ENCODE results near the gene SLFN13. TPM values are rescaled to one million over a fixed set of nuclear protein-coding genes. Genes with fewer than 3 reads are reported as not detected.
"Not testable (repeated sequence)": the region's sequence is repeated elsewhere in the genome, so short reads cannot be mapped to it uniquely, and the experiment has no call there.

Gene SLFN13
- total RNA-seq, 2 experiments from 2014 or later: 23.3 to 24.3 TPM

DNA sequence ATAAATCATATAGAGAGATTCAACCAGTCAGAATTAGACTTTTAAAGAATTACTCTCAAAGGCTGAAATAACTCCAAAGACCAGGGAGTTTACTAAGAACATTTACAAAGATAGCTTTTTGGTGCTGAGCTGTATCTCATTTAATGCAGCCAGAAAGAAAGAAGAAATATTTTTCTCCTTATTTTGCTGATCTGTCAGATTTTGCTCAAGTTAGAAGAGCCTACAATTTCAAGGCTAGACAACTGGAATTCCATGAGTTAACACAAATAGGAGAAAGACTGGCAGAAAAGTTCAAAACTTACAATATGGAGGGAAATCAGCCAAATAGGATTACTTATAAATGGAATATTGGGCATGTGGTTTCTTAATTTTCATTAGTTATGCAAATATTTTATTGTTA lies 10.1 kb downstream of the SLFN13 start:
- ChIA-PET CTCF (no interaction called here), POLR2A (no interaction called here)

DNA sequence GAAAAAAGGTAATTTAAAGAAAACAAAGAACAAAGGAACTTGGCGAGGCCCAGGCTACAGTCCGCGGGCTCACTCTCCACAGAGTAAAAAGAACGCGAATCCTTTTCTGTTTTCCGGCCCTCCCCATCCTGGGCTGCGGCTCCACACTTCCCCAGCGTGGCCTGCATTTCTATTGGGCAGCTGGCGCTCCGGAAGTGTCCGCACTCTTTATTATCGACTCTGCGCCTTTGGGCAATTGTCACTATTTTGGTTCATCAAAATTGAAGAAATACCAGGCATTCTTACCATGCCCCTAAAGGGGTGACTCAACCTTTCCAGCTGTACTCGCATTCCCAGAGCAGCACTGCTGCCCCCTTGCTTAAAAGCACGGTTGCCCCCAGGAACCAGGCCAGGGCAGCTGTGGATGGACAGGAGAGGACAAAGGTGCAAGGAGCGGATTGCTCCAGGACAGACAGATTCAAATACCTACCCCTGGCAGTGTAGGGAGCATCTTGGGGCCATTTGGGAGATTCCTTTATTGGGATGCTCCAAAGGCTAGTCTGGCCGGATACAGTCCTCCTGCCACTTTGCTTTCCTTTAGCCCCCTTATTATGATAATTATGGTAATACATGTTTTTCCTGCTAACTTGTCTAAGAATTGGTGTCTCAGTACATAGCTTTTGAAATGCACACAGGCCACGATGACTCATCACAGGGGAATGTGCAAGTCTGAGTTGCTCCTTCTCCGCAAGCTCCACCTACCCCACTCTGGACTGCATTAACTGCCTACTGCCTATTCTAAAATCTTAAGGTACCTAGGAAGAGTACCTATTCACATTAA lies 15.3 kb downstream of the SLFN13 start:
- ChIA-PET POLR2A (interaction anchor here (1.3 to 1.8 kb wide), 4 partner anchors 15 to 120 kb away, joined by 3 to 5 read pairs (median 4); partner anchors contain the start of genes SLFN11 and SLFN13), CTCF (interaction anchor here (0.8 to 1.4 kb wide), 5 partner anchors 8 to 120 kb away, joined by 3 to 6 read pairs (median 3); partner anchors contain the start of gene SLFN13)

DNA sequence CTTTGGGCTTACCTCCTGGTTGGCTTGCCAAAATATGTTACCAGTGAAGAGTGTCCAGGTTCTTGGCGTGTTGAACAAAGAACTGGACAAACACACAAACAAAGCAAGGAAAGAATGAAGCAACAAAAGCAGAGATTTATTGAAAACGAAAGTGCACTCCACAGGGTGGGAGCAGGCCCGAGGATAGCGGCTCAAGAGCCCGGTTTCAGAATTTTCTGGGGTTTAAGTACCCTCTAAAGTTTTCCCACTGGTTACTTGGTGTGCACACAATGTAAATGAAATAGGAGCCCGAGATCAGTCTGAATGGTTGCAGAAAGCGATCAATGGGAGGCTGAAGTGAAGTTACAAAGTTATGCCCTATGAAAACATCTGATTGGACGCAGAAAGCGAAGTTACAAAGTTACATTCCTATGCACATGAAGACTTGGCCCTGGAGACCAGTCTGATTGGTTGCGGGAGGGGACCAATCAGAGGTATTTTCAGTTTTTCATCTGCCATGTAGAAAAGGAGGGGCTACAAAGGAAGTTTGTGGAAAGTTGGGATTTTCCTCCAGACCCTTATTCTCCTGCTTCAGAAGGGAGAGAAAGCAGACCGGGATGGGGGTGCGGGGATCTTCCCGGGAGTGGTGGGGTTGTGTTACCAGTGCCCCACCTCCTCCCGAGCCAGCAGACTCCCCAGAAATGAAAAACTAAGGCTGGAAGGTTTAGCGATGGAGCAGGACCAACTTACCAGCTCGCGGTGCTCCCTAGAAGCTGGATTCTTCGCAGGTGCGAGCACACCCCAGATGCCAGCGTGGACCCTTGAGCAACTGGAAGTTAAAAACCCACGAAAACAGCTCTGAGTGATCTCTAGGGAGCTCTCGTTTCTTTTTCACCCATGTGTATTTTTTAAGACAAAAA lies 16.1 kb downstream of the SLFN13 start, which contains the start of gene SLFN12:
Gene SLFN12, minus strand, starts transcription at position 325 of the 899 bp plus-strand sequence. CDS start 9,472 bp downstream, outside the sequence.
- ChIA-PET POLR2A (interaction anchor here (1.4 to 1.8 kb wide), 3 partner anchors 16 to 119 kb away, joined by 4 to 5 read pairs (median 5); partner anchors contain the start of genes SLFN11 and SLFN13), CTCF (interaction anchor here (0.8 to 1.4 kb wide), 3 partner anchors 9 to 119 kb away, joined by 3 to 4 read pairs (median 3); no protein-coding TSS in a partner anchor)

DNA sequence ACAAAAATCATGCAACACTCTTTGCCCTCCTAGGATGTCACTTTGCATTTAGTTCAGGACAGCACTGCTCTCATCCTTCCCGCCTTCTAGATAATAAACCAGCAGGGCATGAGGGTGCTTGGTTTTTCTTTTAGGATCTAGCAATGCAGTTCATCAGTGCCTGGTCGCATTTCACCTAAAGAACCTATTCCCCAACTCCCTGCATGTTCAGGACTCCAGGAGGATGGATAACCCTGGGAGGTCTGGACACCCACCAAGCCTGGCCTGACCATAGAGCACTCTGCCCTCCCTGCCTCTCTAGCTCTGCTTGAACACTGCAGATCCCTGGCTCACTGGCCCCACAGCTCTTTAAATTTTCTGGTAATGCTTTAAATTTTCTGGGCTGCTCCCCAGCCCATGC lies 18.9 kb downstream of the SLFN13 start:
- POLR2A ChIA-PET: interaction anchor here (0.6 kb wide), 1 partner anchor 62 kb away, joined by 3 read pairs; no protein-coding TSS in a partner anchor

DNA sequence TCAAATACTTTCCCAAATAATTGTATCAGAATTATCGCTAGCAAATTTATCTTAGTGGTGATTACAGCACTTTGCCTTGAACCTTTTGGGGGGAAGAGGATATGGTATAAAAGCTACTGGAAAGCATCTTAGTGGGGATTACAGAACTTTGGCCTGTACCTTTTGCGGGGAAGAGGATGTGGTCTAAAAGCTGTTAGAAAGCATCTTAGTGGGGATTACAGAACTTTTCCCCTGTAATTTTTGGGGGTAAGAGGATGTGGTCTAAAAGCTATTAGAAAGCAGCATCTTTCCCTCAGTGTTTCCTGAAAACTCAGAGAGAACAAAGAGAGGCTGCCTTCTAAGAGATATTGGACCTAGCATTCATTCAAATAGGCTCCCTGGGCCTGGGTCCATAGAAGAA lies 20.3 kb downstream of the SLFN13 start:
- CTCF ChIA-PET: no interaction called here
- POLR2A ChIA-PET: no interaction called here

More for the DNA sequence above, 18.9 kb downstream of the SLFN13 start:
- CTCF ChIA-PET: interaction anchor here (0.7 to 0.9 kb wide), 2 partner anchors 58 to 82 kb away, joined by 3 read pairs; no protein-coding TSS in a partner anchor

DNA sequence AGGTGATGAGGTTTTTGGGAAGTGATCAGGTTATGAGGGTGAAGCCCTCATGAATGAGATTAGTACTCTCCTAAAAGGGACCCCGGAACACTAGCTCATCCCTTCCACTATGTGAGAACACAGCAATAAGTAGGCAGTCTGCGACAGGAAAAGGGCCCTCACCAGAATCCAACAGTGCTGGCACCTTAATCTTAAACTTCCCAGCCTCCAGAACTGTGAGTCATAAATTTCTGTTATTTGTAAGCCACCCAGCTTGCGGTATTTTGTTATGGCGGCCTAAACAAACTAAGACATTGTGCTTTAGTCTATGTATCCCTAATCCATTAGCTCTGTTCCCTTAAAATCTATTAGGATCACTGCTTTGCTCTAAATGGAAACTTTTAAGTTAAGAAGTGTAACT lies 24.8 kb downstream of the SLFN13 start:
- CTCF ChIA-PET: interaction anchor here (1.2 kb wide), 1 partner anchor 9 kb away, joined by 3 read pairs; the partner anchor contains the start of gene SLFN12
- POLR2A ChIA-PET: no interaction called here

DNA sequence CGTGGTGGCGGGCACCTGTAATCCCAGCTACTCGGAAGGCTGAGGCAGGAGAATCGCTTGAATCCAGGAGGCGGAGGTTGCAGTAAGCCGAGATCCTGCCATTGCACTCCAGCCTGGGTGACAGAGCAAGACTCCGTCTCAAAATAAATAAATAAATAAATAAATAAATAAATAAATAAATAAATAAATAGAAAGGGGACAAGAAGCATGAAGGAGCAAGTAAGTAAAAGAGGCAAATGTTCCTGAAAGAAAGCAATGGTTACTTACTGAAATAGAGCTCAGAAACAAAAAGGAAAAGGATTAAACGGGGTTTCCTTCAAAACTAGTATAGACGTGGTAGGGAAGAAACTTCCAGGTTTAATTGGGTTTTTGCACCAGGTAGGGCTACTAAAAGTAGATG lies 27.5 kb downstream of the SLFN13 start:
- POLR2A ChIA-PET, CTCF ChIA-PET: not testable (repeated sequence)

DNA sequence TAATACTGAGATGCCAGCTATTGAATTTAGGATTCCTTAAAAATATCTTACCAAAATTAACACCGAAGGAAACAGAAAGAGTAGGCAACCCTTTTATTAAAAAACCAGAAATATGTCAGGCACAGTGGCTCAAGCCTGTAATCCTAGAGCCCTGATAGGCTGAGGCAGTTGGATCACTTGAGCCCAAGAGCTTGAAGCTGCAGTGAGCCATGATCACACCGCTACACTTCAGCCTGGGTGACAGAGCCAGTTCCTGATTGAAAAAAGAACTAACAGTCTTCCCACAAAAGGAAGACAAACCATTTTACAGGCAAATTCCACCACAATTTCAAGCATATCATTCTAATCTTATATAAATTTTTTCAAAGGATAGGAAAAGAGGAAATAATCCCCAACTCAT lies 31.9 kb downstream of the SLFN13 start:
- ChIA-PET CTCF (no interaction called here), POLR2A (no interaction called here)

DNA sequence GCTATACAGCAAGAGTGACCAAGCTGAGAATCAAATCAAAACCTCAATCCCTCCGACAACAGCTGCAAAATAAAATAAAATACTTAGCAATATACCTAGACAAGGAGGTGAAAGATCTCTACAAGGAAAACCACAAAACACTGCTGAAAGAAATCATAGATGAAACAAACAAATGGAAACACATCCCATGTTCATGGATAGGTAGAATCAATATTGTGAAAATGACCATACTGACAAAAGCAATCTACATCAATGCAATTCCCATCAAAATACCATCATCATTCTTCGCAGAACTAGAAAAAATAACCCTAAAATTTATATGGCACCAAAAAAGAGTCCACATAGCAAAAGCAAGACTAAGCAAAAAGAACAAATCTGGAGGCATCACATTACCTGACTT lies 33.9 kb downstream of the SLFN13 start:
- POLR2A ChIA-PET, CTCF ChIA-PET: not testable (repeated sequence)

DNA sequence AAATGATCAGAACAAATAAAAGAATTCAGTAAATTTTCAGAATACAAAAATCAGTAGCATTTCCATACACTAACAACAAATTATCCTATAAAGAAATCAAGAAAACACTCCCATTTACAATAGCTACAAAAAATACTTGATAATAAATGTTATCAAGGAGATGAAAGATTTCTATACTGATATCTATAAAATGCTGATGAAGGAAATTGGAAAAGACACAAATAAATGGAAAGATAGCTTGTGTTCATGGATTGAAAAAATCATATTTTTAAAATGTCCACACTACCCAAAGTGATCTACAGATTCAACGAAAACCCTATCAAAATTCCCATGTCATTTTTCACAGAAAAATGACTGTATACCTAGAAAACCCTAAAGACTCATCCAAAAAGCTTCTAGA lies 34.3 kb downstream of the SLFN13 start:
- POLR2A ChIA-PET: no interaction called here
- CTCF ChIA-PET: interaction anchor here (0.6 kb wide), 1 partner anchor 48 kb away, joined by 6 read pairs; no protein-coding TSS in a partner anchor

DNA sequence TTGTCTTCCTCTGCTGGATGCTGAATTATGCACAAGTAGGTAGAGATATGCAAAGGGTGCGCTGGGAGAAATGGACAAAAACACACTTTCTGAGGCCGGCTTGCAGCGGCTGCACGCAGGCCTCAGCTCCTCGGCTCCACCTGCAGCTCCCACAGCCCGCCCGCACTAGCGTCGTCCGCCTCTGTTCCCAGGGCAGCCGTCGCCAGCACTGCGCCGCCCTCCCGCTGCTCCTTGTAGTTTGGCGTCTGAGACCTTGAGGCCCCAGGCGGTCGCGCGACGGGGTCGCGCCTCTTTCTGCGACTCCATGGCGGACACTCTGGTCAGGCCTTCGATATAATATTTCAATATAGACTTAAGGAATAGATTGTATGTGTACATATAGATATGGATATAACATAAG lies 41.0 kb downstream of the SLFN13 start:
- ChIA-PET CTCF (no interaction called here), POLR2A (no interaction called here)

DNA sequence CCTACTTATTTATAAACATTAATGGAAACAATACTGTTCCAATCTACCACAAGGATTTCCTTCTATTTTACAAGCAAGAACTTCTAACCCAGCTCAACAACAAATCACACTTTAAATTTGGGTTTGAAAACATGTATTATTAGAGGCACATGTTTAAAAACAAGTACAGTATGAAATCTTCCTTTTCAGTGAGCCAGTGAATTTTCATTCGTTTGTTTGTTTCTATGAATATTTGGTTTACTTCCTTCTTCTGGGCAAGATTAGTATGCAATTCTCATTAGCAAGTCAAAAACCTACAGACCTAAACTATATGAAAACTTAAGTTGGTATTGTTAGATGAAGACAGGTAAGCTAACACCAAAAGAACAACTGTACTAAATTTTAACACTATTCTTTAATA lies 42.0 kb downstream of the SLFN13 start:
- POLR2A ChIA-PET: no interaction called here
- CTCF ChIA-PET: no interaction called here

DNA sequence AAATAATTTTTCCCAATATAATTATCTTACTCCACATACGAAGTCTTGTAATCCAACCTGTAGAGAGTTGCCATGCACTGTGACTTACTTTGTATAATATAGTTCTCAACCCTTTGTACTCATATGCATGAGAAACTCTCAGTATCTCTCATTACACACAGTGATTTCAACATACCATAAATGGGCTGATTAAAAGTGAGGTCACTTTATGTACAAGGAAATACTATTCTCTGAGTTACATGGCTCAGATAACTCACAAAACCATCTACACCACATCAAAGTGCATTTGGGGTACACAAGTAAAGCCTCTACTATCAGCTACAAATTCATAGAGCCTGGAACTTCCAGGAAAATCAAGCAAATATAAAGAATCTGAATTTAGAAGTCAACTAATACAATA lies 44.2 kb downstream of the SLFN13 start:
- ChIA-PET CTCF (interaction anchor here (0.6 kb wide), 1 partner anchor 91 kb away, joined by 3 read pairs; no protein-coding TSS in a partner anchor), POLR2A (no interaction called here)

DNA sequence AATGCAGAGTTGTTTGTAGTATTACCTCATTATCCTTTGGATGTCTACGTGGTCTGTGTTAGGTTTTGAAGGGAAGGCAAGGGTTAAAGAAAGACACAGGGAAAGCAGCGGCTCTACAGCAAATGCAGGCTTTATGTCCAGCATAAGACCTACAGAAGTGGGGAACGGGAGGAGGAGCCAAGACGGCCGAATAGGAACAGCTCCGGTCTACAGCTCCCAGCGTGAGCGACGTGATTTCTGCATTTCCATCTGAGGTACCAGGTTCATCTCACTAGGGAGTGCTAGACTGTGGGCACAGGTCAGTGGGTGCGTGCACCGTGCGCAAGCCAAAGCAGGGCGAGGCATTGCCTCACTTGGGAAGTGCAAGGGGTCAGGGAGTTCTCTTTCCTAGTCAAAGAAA lies 54.8 kb downstream of the SLFN13 start:
- POLR2A ChIA-PET, CTCF ChIA-PET: not testable (repeated sequence)

DNA sequence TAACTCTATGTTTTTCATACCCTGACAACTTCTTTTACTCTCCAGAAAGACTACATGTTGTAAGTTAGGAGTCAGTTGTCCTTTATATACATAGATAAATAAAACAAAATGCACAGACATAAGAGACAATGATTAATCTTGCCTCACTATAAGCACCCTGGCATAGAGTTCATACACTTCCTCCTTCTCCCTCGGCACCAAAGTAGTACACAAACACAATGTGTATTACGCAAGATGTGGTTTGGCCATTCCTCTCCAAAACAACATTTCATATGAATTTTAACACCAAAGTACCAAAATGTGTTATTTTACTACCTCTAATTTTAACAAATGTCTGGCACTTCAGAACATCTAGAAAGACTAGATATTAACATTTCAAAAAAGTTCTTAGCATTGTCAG lies 57.9 kb downstream of the SLFN13 start:
- POLR2A ChIA-PET: no interaction called here
- CTCF ChIA-PET: no interaction called here

DNA sequence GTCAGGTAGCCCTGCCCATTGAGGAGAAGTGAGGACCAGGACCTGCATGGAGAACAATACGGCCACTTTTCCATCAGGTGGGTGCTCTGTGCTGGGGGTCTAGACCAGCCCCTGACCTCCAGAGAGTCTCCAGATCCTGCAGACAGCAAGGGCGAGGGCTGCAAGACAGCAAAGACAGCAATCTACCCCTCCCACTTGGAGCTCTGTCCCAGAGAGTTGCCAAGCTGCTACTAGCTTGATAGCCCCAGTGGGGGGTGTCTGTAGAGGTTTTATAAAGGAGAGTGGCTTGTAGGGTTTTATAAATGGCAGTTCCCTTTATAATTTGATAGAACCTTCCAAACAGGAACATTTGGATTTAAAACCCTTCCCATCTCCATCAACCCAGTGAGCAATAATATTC lies 58.4 kb downstream of the SLFN13 start:
- POLR2A ChIA-PET: no interaction called here

DNA sequence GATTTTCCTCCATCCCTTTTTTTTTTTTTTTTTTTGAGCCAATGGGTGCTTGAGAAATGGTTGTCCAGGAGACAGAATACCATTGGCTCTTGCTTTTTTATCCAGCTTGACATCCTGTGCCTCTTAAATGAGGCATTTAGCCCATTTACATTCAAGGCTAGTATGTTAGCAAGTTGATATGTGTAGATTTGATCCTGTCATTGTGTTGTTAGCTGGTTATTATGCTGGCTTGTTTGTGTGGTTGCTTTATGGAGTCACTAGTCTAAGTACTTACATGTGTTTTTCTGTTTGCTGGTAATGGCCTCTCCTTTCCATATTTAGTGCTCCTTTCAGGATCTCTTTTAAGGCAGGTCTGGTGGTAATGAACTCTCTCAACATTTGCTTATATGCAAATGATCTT lies 61.1 kb downstream of the SLFN13 start:
- ChIA-PET CTCF (no interaction called here), POLR2A (no interaction called here)

More for the DNA sequence above, 58.4 kb downstream of the SLFN13 start:
- CTCF ChIA-PET: no interaction called here

Measured in activated CD8-positive, alpha-beta memory T cell treated with anti-CD3 and anti-CD28 coated beads for 36 hours (primary cell).